Measurements from ENCODE around the gene LRCOL1. TPM values are rescaled to one million over a fixed set of nuclear protein-coding genes. Genes with fewer than 3 reads are reported as not detected.

The LRCOL1 gene
- total and polyA plus RNA-seq, 2 of the 13 experiments (the other 11 are each of a cell fraction or from before 2014, with no cell fraction given): not detected

GRCh38 chr12:132639956-132640520 lies 29.7 kb upstream of the LRCOL1 start:
- ATAC-seq: no peak
- H3K79me2 ChIP-seq (ENCODE audit: insufficient read depth, low read length): no peaks in the 10 kb centered on the region
- no peaks in the 10 kb centered on the region for H3K27me3 ChIP-seq (ENCODE audit: control insufficient read depth in 1 of 2, insufficient read depth in 2 of 2, low read length in 2 of 2)
- no peak for FAIRE-seq
- 96% methylated on average over 7 of the region's 12 CpGs for WGBS (ENCODE audit: low lambda C conversion rate)
- H3K27ac ChIP-seq (ENCODE audit: extremely low read length, insufficient read depth, low read length): no peak overlapping the region
- in situ Hi-C loops (cut with HindIII; ENCODE audit: extremely low pct_ligation_motif_present, low pct_unique_long_range_greater_than_20kb) (no loop called here), intact Hi-C loops (cut with micrococcal nuclease; ENCODE audit: unreplicated experiment) (no loop called here)
- H3K36me3 ChIP-seq (replicated peaks in 1 of 2; ENCODE audit: control insufficient read depth in 1 of 2, insufficient read depth in 2 of 2, low read length in 2 of 2): peaks cover 38 to 74% of the 10 kb centered on the region in 2 experiments; a peak in 4 of 5 replicates
- H2AFZ ChIP-seq (ENCODE audit: low read length): no peak overlapping the region
- no peak overlapping the region for H3K4me3 ChIP-seq (replicated peaks in 1 of 3; ENCODE audit: insufficient read depth in 1 of 3, low read depth in 2 of 3, low read length in 3 of 3)
- TF ChIP-seq KDM2A (CRISPR knock-in tag; IDR thresholded peaks at IDR 0.05; ENCODE audit: borderline replicate concordance, low read depth): no peak
- no peak for TF ChIP-seq ZBTB2 (CRISPR knock-in tag; IDR thresholded peaks at IDR 0.05; ENCODE audit: low read depth)
- no peak for TF ChIP-seq CBFB (CRISPR knock-in tag; IDR thresholded peaks at IDR 0.05)
- TF ChIP-seq, protein P1, sequence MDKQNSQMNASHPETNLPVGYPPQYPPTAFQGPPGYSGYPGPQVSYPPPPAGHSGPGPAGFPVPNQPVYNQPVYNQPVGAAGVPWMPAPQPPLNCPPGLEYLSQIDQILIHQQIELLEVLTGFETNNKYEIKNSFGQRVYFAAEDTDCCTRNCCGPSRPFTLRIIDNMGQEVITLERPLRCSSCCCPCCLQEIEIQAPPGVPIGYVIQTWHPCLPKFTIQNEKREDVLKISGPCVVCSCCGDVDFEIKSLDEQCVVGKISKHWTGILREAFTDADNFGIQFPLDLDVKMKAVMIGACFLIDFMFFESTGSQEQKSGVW (CRISPR knock-in tag; IDR thresholded peaks at IDR 0.05; ENCODE audit: borderline replicate concordance): no peak
- no peak for TF ChIP-seq HCFC1 (IDR thresholded peaks at IDR 0.05; ENCODE audit: low read depth, low read length)
- no peak for TF ChIP-seq ZNF883 (CRISPR knock-in tag; IDR thresholded peaks at IDR 0.05; ENCODE audit: not compliant biosample characterization)
- TF ChIP-seq ZNF382 (CRISPR knock-in tag; IDR thresholded peaks at IDR 0.05; ENCODE audit: borderline replicate concordance): no peak
- no peak for TF ChIP-seq HDAC6 (IDR thresholded peaks at IDR 0.05; ENCODE audit: low read depth, low read length)
- TF ChIP-seq, protein P2, sequence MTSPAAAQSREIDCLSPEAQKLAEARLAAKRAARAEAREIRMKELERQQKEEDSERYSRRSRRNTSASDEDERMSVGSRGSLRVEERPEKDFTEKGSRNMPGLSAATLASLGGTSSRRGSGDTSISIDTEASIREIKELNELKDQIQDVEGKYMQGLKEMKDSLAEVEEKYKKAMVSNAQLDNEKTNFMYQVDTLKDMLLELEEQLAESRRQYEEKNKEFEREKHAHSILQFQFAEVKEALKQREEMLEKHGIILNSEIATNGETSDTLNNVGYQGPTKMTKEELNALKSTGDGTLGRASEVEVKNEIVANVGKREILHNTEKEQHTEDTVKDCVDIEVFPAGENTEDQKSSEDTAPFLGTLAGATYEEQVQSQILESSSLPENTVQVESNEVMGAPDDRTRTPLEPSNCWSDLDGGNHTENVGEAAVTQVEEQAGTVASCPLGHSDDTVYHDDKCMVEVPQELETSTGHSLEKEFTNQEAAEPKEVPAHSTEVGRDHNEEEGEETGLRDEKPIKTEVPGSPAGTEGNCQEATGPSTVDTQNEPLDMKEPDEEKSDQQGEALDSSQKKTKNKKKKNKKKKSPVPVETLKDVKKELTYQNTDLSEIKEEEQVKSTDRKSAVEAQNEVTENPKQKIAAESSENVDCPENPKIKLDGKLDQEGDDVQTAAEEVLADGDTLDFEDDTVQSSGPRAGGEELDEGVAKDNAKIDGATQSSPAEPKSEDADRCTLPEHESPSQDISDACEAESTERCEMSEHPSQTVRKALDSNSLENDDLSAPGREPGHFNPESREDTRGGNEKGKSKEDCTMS (CRISPR knock-in tag; conservative IDR thresholded peaks at IDR 0.05): no peak
- TF ChIP-seq POLR2A (IDR thresholded peaks at IDR 0.05; ENCODE audit: insufficient read depth in 1 of 2, low read depth in 2 of 2, low read length in 2 of 2): no peak
- no peak for TF ChIP-seq FOXO1 (CRISPR knock-in tag; IDR thresholded peaks at IDR 0.05)
- no peak for TF ChIP-seq PLRG1 (conservative IDR thresholded peaks at IDR 0.05)
- no peak for TF ChIP-seq KDM5B (CRISPR knock-in tag; IDR thresholded peaks at IDR 0.05; ENCODE audit: borderline replicate concordance)
- TF ChIP-seq ZNF598 (CRISPR knock-in tag; IDR thresholded peaks at IDR 0.05; ENCODE audit: borderline replicate concordance): no peak
- TF ChIP-seq ETV5 (CRISPR knock-in tag; IDR thresholded peaks at IDR 0.05; ENCODE audit: borderline replicate concordance): no peak
- H3K9me3 ChIP-seq (ENCODE audit: low read length): no peaks in the 10 kb centered on the region
- H3K4me1 ChIP-seq (ENCODE audit: insufficient read depth, low read length): no peaks in the 10 kb centered on the region
- BruUV-seq (replicated peaks): no TSS peak
- H3K9ac ChIP-seq (ENCODE audit: insufficient read depth, low read depth, low read length): no peak overlapping the region
- POLR2A ChIA-PET: no interaction called here
- H3K4me2 ChIP-seq (ENCODE audit: low read depth, low read length): no peak overlapping the region
- CTCF ChIA-PET (ENCODE audit: low intra/inter-chr PET ratio, low total read pairs): no interaction called here
- H4K20me1 ChIP-seq (ENCODE audit: insufficient read depth, low read length): no peaks in the 10 kb centered on the region; the same call in 1 of the 2 replicates
- no peak for DNase-seq (ENCODE audit: low spot score)

Data from HepG2 (cell line).